A549 (cell line): ENCODE data around the gene PRSS27. TPM values are rescaled to one million over a fixed set of nuclear protein-coding genes. Genes with fewer than 3 reads are reported as not detected.
A peak's percentile ranks its signal among the peaks of the same experiment; 100 is the strongest.
"Not testable (repeated sequence)": the region's sequence is repeated elsewhere in the genome, so short reads cannot be mapped to it uniquely, and the experiment has no call there.

ENCODE experiments used
- ATAC-seq, 2 experiments: fragments of 200-7000 bp in 1 of 2; fragments of >200 bp in 1 of 2; cut with Nextera tagmentation in 1 of 2; cut with Tn5 transposase in 1 of 2; 3 replicates each; pipeline versions ENCODE4 v1.8.0 to v1.9.1; 2018 to 2020; ENCODE audit warnings: mild to moderate bottlenecking in 1 of 2, moderate library complexity in 1 of 2
- CTCF ChIA-PET: fragments of 300-600 bp; sonication (Branson Sonifier 250); formaldehyde crosslinking; extraction: SDS; loops from one replicate; lab custom pipeline; 2021; ENCODE audit warnings: antibody characterized with exemption, inconsistent platforms; lab: Yijun Ruan, JAX
- POLR2A ChIA-PET: fragments of 350-600 bp; formaldehyde crosslinking; extraction: SDS; loops from one replicate; lab custom pipeline; 2021; ENCODE audit warnings: antibody characterized with exemption, inconsistent platforms; lab: Yijun Ruan, JAX
- DNase-seq, 2 experiments: peaks; one replicate each; pipeline versions ENCODE4 v3.0.0 to v3.0.0-alpha.2; 2011 to 2016; ENCODE audit warnings: low read depth in 1 of 2, low spot score in 1 of 2
- FAIRE-seq: peaks from 2 replicates; lab custom pipeline; 2011; peaks lifted over from hg19 to GRCh38; lab: Jason Lieb, UNC
- H3K27ac ChIP-seq, 2 experiments: fragments of >200 bp; sonication (Bioruptor Twin); formaldehyde crosslinking; 3 replicates each; pipeline ENCODE4 v1.5.1; 2016 to 2017
- H3K4me1 ChIP-seq: fragments of >200 bp; sonication (Bioruptor Twin); formaldehyde crosslinking; 3 replicates; pipeline ENCODE4 v1.6.1; 2016
- H3K4me2 ChIP-seq: fragments of >200 bp; sonication (Bioruptor Twin); formaldehyde crosslinking; 3 replicates; pipeline ENCODE4 v1.6.1; 2016
- H3K4me3 ChIP-seq: fragments of >200 bp; sonication (Bioruptor Twin); formaldehyde crosslinking; 3 replicates; pipeline ENCODE4 v1.5.1; 2016
- H3K9me3 ChIP-seq: fragments of >200 bp; sonication (Bioruptor Twin); formaldehyde crosslinking; 3 replicates; pipeline ENCODE4 v1.6.1; 2016
- BCL3 ChIP-seq: fragments of >200 bp; sonication (Bioruptor Twin); formaldehyde crosslinking; IDR thresholded peaks from 3 replicates; pipeline ENCODE4 v1.6.1; 2016
- BHLHE40 ChIP-seq: IDR thresholded peaks from 2 replicates; pipeline ENCODE4 v1.6.1; 2012; ENCODE audit warnings: low read depth, low read length, inconsistent platforms
- CEBPB ChIP-seq, 2 experiments: fragments of >200 bp in 1 of 2; sonication (Bioruptor Twin) in 1 of 2; formaldehyde crosslinking in 1 of 2; IDR thresholded peaks; 2 replicates each; pipeline ENCODE4 v1.6.1; 2012 to 2016
- EP300 ChIP-seq, 2 experiments: fragments of >200 bp; sonication (Bioruptor Twin); formaldehyde crosslinking; IDR thresholded peaks; 2 replicates in 1 of 2; 3 replicates in 1 of 2; pipeline ENCODE4 v1.6.1; 2016 to 2017
- ESRRA ChIP-seq: fragments of 150-350 bp; IDR thresholded peaks from 2 replicates; pipeline ENCODE4 v1.6.1; 2014; ENCODE audit warnings: mild to moderate bottlenecking, low read length, borderline replicate concordance
- GATA3 ChIP-seq: IDR thresholded peaks from 2 replicates; pipeline ENCODE4 v1.6.1; 2012; ENCODE audit warnings: borderline replicate concordance
- HOXB13 ChIP-seq: fragments of 250-450 bp; sonication (Bioruptor Pico); IDR thresholded peaks from 2 replicates; pipeline ENCODE4 v1.5.0; 2020; ENCODE audit warnings: low read depth, mild to moderate bottlenecking, moderate library complexity
- JUNB ChIP-seq: fragments of >200 bp; sonication (Bioruptor Twin); formaldehyde crosslinking; IDR thresholded peaks from 2 replicates; pipeline ENCODE4 v1.6.1; 2016
- KDM1A ChIP-seq: fragments of 200-600 bp; sonication (generic); IDR thresholded peaks from 2 replicates; pipeline ENCODE4 v1.6.1; 2016; ENCODE audit warnings: low read depth, mild to moderate bottlenecking
- KDM5A ChIP-seq: fragments of 200-600 bp; sonication (generic); IDR thresholded peaks from 2 replicates; pipeline ENCODE4 v1.6.1; 2016; ENCODE audit warnings: antibody characterized with exemption, mild to moderate bottlenecking
- NFE2L2 ChIP-seq: fragments of 150-350 bp; conservative IDR thresholded peaks from 2 replicates; pipeline ENCODE4 v1.6.1; 2014; ENCODE audit warnings: low read length
- RARB ChIP-seq: fragments of 250-450 bp; sonication (Bioruptor Pico); IDR thresholded peaks from 2 replicates; pipeline ENCODE4 v1.8.0; 2021; ENCODE audit warnings: mild to moderate bottlenecking, moderate library complexity
- RNF2 ChIP-seq: fragments of 200-600 bp; sonication (generic); IDR thresholded peaks from 2 replicates; pipeline ENCODE4 v1.6.1; 2016; ENCODE audit warnings: low read depth, mild to moderate bottlenecking, antibody characterized with exemption, moderate library complexity, borderline replicate concordance
- SREBF2 ChIP-seq: fragments of 450-650 bp; IDR thresholded peaks from 2 replicates; pipeline ENCODE4 v1.6.1; 2014; ENCODE audit warnings: mild to moderate bottlenecking, moderate library complexity
- ZFP36 ChIP-seq: fragments of 450-650 bp; IDR thresholded peaks from 2 replicates; pipeline ENCODE4 v1.6.1; 2014; ENCODE audit warnings: borderline replicate concordance; ENCODE audit not compliant: partially characterized antibody
- ZSCAN20 ChIP-seq: fragments of 250-450 bp; sonication (Bioruptor Pico); IDR thresholded peaks from 2 replicates; pipeline ENCODE4 v1.8.0; 2022; ENCODE audit warnings: mild to moderate bottlenecking, moderate library complexity
- WGBS: methylation state at CpG from one replicate; pipeline ENCODE4 v1.1.6; 2017; ENCODE audit errors: missing lambda C conversion rate; 5-methylcytosine and 5-hydroxymethylcytosine counted together
- polyA plus RNA-seq, 4 experiments: library from polyadenylated mRNA; depleted of rRNA in 3 of 4; stranded (reverse); fragments of >200 nt; fragmentation: RNase III in 1 of 4; extraction: RNeasy Plus Mini Kit Qiagen cat#74134 plus additional on column Dnase treatment in 1 of 4; gene quantifications; 2 replicates in 3 of 4; 3 replicates in 1 of 4; pipeline ENCODE4 v1.2.3, GENCODE V29; 2011 to 2017
- TF ChIP-seq, protein P1 (sequence below): fragments of >200 bp; sonication (Bioruptor Twin); formaldehyde crosslinking; IDR thresholded peaks from 2 replicates; pipeline ENCODE4 v1.6.1; 2016

Gene PRSS27
- polyA plus RNA-seq, 2 of the 4 experiments (the other 2 are of a cell fraction) = 1.00 to 1.2 TPM

DNA sequence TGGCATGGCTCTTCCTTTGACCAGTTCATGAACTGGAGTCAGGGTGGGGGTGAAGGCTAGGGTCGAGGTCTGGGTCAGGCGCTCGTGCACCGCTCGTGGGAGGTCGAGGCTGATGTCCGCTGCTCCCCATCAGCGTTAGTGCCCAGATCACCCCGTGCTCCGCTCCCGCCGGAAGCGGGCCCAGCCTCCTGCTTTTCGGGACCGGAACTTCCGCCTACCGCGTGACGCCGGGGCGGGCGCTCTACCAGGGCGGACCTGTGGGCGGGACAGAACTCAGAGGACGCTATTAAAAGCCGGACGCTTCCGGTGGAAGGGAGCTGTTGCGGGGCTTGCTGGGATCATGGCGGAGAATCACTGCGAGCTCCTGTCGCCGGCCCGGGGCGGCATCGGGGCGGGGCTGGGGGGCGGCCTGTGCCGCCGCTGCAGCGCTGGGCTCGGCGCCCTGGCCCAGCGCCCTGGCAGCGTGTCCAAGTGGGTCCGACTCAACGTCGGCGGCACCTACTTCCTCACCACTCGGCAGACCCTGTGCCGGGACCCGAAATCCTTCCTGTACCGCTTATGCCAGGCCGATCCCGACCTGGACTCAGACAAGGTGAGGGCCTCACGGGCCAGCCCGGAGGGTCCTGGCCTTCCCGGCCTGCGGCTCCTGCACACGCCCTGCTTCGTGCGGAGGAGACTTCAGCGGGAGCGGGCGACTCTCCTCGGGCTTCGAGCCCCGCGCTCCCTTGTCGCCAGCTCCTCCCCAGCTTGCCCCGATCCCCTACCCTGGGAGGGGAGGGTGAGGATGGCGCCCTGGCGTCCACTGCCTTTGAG is 37.6 kb downstream of the PRSS27 start, which contains the start of gene KCTD5 (continued):
- peak; percentile 89 for TF ChIP-seq BCL3
- TF ChIP-seq SREBF2 = no peak
- no peak for TF ChIP-seq NFE2L2
- no peak for TF ChIP-seq KDM1A
- TF ChIP-seq RARB (CRISPR knock-in tag) = no peak
- no peak; a peak in 1 of 4 replicates for TF ChIP-seq CEBPB (IDR thresholded peaks at IDR 0.05)
- peak; percentile 80 for TF ChIP-seq HOXB13 (CRISPR knock-in tag)
- no peak for TF ChIP-seq ZSCAN20
- no peak for TF ChIP-seq EP300 (IDR thresholded peaks at IDR 0.05)
- TF ChIP-seq GATA3 = no peak; the same call in 1 of the 2 replicates
- TF ChIP-seq JUNB = no peak
- TF ChIP-seq, protein P1, sequence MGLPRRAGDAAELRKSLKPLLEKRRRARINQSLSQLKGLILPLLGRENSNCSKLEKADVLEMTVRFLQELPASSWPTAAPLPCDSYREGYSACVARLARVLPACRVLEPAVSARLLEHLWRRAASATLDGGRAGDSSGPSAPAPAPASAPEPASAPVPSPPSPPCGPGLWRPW = no peak
- 0 out of 2 replicates have a peak, but pooled peaks have one; percentile 49 for TF ChIP-seq ESRRA
- peak; percentile 88; the same call in 1 of the 2 replicates for TF ChIP-seq KDM5A
- TF ChIP-seq BHLHE40 = no peak
- no peak for TF ChIP-seq RNF2
- TF ChIP-seq ZFP36 = no peak

GRCh38 chr16:2680360-2680759 is 39.7 kb downstream of the PRSS27 start:
- H3K4me2 ChIP-seq, FAIRE-seq, POLR2A ChIA-PET, DNase-seq, CTCF ChIA-PET, H3K4me3 ChIP-seq, ATAC-seq, H3K9me3 ChIP-seq, H3K4me1 ChIP-seq, H3K27ac ChIP-seq: not testable (repeated sequence)
- 58% methylated on average over 8 of the region's 8 CpGs for WGBS

DNA sequence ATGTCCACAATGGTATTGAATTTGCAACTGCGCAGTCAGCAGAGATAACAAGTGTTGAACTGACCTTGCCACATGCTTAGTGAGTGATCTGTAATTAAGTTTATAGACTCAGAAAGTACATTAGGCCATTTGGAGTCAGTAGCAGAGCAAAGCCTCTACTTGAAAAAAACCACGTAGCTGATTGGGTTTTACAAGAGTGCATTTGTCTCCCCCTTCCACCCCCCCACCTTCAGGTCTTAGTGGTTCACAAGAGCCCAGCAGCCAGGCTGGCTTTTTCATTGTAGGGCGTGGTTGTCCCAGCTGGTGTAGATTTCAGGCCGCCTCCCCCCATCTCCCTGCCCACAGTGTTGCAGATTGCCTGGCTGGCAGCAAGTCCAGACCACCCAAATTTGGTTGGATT is 40.1 kb downstream of the PRSS27 start:
- CTCF ChIA-PET, H3K4me1 ChIP-seq, H3K27ac ChIP-seq, FAIRE-seq, H3K4me2 ChIP-seq, DNase-seq, POLR2A ChIA-PET, ATAC-seq, H3K9me3 ChIP-seq, H3K4me3 ChIP-seq: not testable (repeated sequence)
- 89% methylated on average over 4 of the region's 4 CpGs for whole genome bisulfite sequencing

GRCh38 chr16:2678206-2678965 is 41.6 kb downstream of the PRSS27 start:
- H3K9me3 ChIP-seq, H3K4me2 ChIP-seq, FAIRE-seq, POLR2A ChIA-PET, H3K4me3 ChIP-seq, ATAC-seq, DNase-seq, H3K4me1 ChIP-seq, CTCF ChIA-PET, H3K27ac ChIP-seq: not testable (repeated sequence)
- WGBS = 90% methylated on average over 12 of the region's 23 CpGs

DNA sequence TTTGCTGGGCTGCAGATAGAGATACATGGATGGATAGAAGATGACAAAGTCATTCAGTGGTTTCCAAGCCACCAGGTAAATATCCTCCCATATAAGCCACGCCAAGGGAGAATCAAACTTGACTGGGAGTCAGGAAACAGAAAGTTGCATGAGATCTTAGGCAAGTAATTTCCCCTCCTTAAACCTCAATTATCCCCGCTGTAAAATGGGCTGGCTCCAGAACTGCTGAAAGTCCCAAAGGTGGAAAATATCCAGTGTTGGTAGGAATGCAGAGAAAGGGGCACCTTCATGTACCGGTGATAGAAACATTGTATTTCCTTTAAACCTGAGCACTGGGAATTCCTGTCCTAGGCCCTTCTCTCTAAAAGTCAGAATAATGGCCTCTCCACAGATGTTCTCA is 43.1 kb downstream of the PRSS27 start:
- POLR2A ChIA-PET, H3K9me3 ChIP-seq, FAIRE-seq, H3K4me2 ChIP-seq, ATAC-seq, H3K27ac ChIP-seq, DNase-seq, H3K4me3 ChIP-seq: not testable (repeated sequence)
- H3K4me1 ChIP-seq = peaks cover 12% of the 10 kb centered on the region; the same call in 2 of the 3 replicates
- 96% methylated on average over 3 of the region's 3 CpGs for WGBS
- CTCF ChIA-PET = interaction anchor here (0.6 kb wide), 1 partner anchor 1312 kb away, joined by 3 read pairs; no protein-coding TSS in a partner anchor
